NB4 (cell line): Measurements from ENCODE around the gene GLB1L3.
A peak's percentile ranks its signal among the peaks of the same experiment; 100 is the strongest.

Source experiments
- DNase-seq: peaks from one replicate; pipeline ENCODE4 v3.0.0; 2010; ENCODE audit warnings: low read depth
- H3K4me3 ChIP-seq: one replicate; pipeline ENCODE4 v1.5.1; 2011; ENCODE audit warnings: mild to moderate bottlenecking, low read depth, low read length, moderate library complexity
- CTCF ChIP-seq: IDR thresholded peaks from one replicate; pipeline ENCODE4 v1.5.1; 2012; ENCODE audit warnings: low read depth, low read length
- MYC ChIP-seq: IDR thresholded peaks from 2 replicates; pipeline ENCODE4 v1.6.1; 2011; ENCODE audit warnings: low read depth, low read length
- POLR2A ChIP-seq: IDR thresholded peaks from 2 replicates; pipeline ENCODE4 v1.6.1; 2011; ENCODE audit warnings: mild to moderate bottlenecking; ENCODE audit not compliant: insufficient read length; ENCODE audit errors: extremely low read depth
- TF ChIP-seq, protein P1 (sequence below): IDR thresholded peaks from 2 replicates; pipeline ENCODE4 v1.6.1; 2011; ENCODE audit warnings: low read depth, low read length

The GLB1L3 gene

DNA sequence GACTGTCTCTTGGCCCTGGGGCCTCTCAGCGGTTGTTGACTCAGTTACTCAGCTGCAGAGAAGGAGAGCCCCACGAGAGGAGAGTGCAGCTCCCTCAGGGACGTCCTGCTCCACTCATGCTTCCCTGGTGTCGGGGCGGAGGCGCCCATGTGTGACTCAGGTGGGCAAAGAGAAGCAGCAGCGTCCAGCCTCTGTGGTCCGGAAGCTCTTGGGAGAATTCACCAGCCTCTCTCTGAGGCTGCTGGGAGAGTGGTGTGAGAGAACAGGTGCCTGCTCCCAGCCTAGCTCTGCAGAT lies 81.3 kb downstream of the GLB1L3 start:
- H3K4me3 ChIP-seq: no peak overlapping the region
- no peak for DNase-seq
- no peak for TF ChIP-seq CTCF
- TF ChIP-seq MYC: no peak
- TF ChIP-seq, protein P1, sequence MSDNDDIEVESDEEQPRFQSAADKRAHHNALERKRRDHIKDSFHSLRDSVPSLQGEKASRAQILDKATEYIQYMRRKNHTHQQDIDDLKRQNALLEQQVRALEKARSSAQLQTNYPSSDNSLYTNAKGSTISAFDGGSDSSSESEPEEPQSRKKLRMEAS: no peak
- TF ChIP-seq POLR2A: no peak

- DNase-seq: no peak
- no peak for TF ChIP-seq CTCF
- TF ChIP-seq MYC: no peak
- TF ChIP-seq POLR2A: no peak
- TF ChIP-seq, protein P1: no peak
- H3K4me3 ChIP-seq: no peak overlapping the region
Observed at GRCh38 chr11:134358165-134358855, 82.1 kb downstream of the GLB1L3 start.

DNA sequence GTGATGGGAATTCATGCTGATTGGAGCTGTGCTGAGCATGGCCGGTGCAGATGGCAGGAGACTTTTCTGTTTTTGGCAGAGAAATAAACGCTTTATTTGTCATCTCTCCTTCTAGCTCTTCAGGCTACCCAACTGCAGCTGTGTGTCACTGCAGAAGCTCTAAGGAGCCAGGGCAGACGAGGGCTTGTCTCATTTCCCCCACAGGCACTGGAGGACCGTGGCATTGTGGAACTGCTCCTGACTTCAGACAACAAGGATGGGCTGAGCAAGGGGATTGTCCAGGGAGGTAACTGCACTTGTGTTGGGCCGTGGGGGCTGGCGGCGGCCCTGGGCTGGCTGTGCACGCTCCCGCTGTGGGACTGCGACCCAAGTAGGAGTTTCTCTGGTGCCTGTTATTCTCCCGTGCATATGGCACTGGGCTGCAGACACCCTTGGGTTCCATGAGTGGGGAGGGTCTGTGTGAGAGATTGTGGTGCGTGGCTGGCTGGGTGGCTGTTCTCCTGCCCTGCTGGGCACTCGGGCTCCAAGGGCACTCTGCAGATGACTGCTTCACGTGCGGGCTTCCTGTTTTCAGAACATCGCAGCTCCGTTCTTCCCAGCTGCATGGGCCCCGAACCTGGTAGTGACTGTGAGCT lies 82.8 kb downstream of the GLB1L3 start:
- no peak for DNase-seq
- H3K4me3 ChIP-seq: no peak overlapping the region
- TF ChIP-seq, protein P1: no peak
- TF ChIP-seq CTCF: no peak

DNA sequence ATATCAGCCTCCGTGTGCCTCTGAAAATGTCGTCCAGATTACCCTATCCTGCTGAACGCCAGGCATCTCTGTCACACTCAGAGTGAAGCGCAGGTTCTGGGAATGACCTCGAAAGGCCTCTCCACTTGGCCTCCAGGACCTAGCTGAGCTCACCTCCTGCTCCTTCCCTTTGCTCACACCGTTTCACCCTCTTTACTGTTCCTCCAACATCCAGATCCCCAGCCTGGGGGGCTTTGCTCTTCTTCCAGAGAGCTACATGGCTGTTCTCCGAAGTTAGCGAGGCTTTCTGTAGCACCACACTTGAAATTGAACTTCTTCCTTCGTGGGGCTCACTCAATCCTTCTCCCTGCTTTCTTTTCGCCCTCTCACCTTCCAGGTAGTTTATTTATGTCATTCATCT lies 83.5 kb downstream of the GLB1L3 start:
- no peak overlapping the region for H3K4me3 ChIP-seq
- TF ChIP-seq CTCF (no peak), POLR2A (no peak), MYC (no peak)
- TF ChIP-seq, protein P1: no peak
- DNase-seq: no peak

- peak; percentile 83 for DNase-seq
- TF ChIP-seq CTCF (peak; percentile 95), POLR2A (no peak), MYC (peak; percentile 88)
- TF ChIP-seq, protein P1: peak; percentile 90
Observed at GRCh38 chr11:134360050-134360835, 84.1 kb downstream of the GLB1L3 start.

More at GRCh38 chr11:134360050-134360835, 84.1 kb downstream of the GLB1L3 start:
- H3K4me3 ChIP-seq: no peak overlapping the region
